Heart right ventricle (tissue), 16 donors: ENCODE measurements around the gene CDH11. TPM values are rescaled to one million over a fixed set of nuclear protein-coding genes. Genes with fewer than 3 reads are reported as not detected.

Experiments used
- ATAC-seq, 8 donors: fragments of 200-7000 bp; cut with Tn5 transposase; one replicate each; pipeline ENCODE4 v1.9.1; 2020; ENCODE audit warnings: mild to moderate bottlenecking in 8 of 8, moderate library complexity in 8 of 8, moderate number of reproducible peaks in 1 of 8
- DNase-seq, 2 donors: peaks; one replicate each; pipeline ENCODE4 v3.0.0-alpha.2; 2020
- H3K27ac ChIP-seq, 10 donors: fragments of 200-600 bp; sonication (generic) in 2 of 10; one replicate each; pipeline versions ENCODE4 v1.5.0 to v1.8.0; 2020 to 2022; ENCODE audit warnings: mild to moderate bottlenecking in 3 of 10
- H3K27me3 ChIP-seq, 7 donors: fragments of 200-600 bp; one replicate each; pipeline ENCODE4 v1.8.0; 2021 to 2022; ENCODE audit warnings: mild to moderate bottlenecking in 2 of 7
- H3K36me3 ChIP-seq, 9 donors: fragments of 200-600 bp; sonication (generic) in 1 of 9; one replicate each; pipeline versions ENCODE4 v1.5.0 to v1.8.0; 2020 to 2022; ENCODE audit warnings: mild to moderate bottlenecking in 2 of 9
- H3K4me1 ChIP-seq, 9 donors: fragments of 200-600 bp; sonication (generic) in 1 of 9; one replicate each; pipeline versions ENCODE4 v1.5.0 to v1.8.0; 2020 to 2022; ENCODE audit warnings: mild to moderate bottlenecking in 4 of 9
- H3K4me3 ChIP-seq, 10 donors: fragments of 200-600 bp; sonication (generic) in 2 of 10; one replicate each; pipeline versions ENCODE4 v1.5.0 to v1.8.0; 2020 to 2022; ENCODE audit warnings: mild to moderate bottlenecking in 7 of 10, moderate library complexity in 2 of 10
- H3K9me3 ChIP-seq, 11 donors: fragments of 200-600 bp in 10 of 11; sonication (generic) in 2 of 11; one replicate each; pipeline versions ENCODE4 v1.5.0 to v1.8.0; 2013 to 2022; ENCODE audit warnings: mild to moderate bottlenecking in 2 of 11, control low read depth in 1 of 11, moderate library complexity in 1 of 11
- CTCF ChIP-seq, 9 donors: fragments of 200-600 bp; sonication (generic) in 2 of 9; IDR thresholded peaks; one replicate each; pipeline versions ENCODE4 v1.5.0 to v1.8.0; 2021 to 2022; ENCODE audit warnings: antibody characterized with exemption in 9 of 9, mild to moderate bottlenecking in 5 of 9, moderate library complexity in 1 of 9
- whole genome bisulfite sequencing, 2 donors: extraction: QIAGEN DNeasy Blood & Tissue Kit; methylation state at CpG; one replicate each; pipeline ENCODE4 v1.1.7; 2013; ENCODE audit warnings: inconsistent platforms in 1 of 2; 5-methylcytosine and 5-hydroxymethylcytosine counted together
- intact Hi-C, 10 donors: fragments of 100-400 bp; cut with DNase I; formaldehyde crosslinking; loops; one replicate each; pipeline versions ENCODE4 v1.11.1 to v1.14.2; 2022
- polyA plus RNA-seq, 2 donors: library from polyadenylated mRNA; stranded (reverse); fragments of 200-250 nt; gene quantifications; one replicate each; pipeline ENCODE4 v1.2.3, GENCODE V29; 2013
- total RNA-seq, 10 donors: library from RNA; stranded (reverse); fragmentation: NEBNext Ultra II Directional in 3 of 10; extraction: Animal tissue kit (Norgen Biotek cat#: 25700) in 3 of 10; gene quantifications; one replicate each; pipeline versions ENCODE4 v1.2.1 to v1.2.4, GENCODE V29; 2021 to 2023
- donor health status: Arrhythmogenic right ventricular cardiomyopathy.
- donor health status: ischemic (EF 13 %, LVEDD 7.1; RV severe dilation, severe dysfunction).
- donor health status: healthy with polysubstance abuse.
- donor health status: DM: no; HTN: yes; CAD: no.
- donor health status: DM: no; HTN: no; CAD: no.
- donor health status: ischemic (EF 25% LVEDD 6.9; RV normal size, moderate dysfunction).
- donor health status: ischemic (EF 25% LVEDD 5.7; RV mildly dilated, moderate dysfunction).
- donor health status: healthy.
- donor health status: DM: yes; HTN: yes; CAD: no.
- donor health status: Ischemic cardiomyopathy.
- donor health status: ischemic (EF 35%, LVEDD 5.7; RV mildly dilated, moderate dysfunction).
- donor health status: nonischemic (EF 11% LVEDD 7.7; RV severe dilation, severe dysfunction).
- donor health status: DM: yes; HTN: yes; CAD: no.
- donor health status: PGD.
- donor health status: ischemic (EF 29% LVEDD 5.4; RV normal size, mild dysfunction).
- donor health status: nonischemic (EF 23%, LVEDD 6.1; RV moderate dilation, normal function).

CDH11 gene
- total and polyA plus RNA-seq, 12 donors: 1.7 to 29.6 (median 6.5) TPM

- DNase-seq: no peak
Measured at GRCh38 chr16:65015599-65015998, 106.3 kb downstream of the CDH11 start.

GRCh38 chr16:65012357-65012756 is 109.5 kb downstream of the CDH11 start:
- no peaks in the 10 kb centered on the region for H3K4me1 ChIP-seq
- WGBS, 2 donors: 66 to 75% methylated on average over 1 of the region's 1 CpG
- H3K9me3 ChIP-seq: peaks cover 0 to 3% (median 0%) of the 10 kb centered on the region in 11 donors
- DNase-seq (no peak), ATAC-seq (peak in 1 of 8 donors; percentile 15)
- H3K4me3 ChIP-seq: no peak overlapping the region
- TF ChIP-seq CTCF (IDR thresholded peaks at IDR 0.05): no peak
- intact Hi-C loops: no loop called here
- peaks cover 0 to 5% (median 0%) of the 10 kb centered on the region in 9 donors for H3K36me3 ChIP-seq
- H3K27me3 ChIP-seq: no peaks in the 10 kb centered on the region
- H3K27ac ChIP-seq: no peak overlapping the region

More at GRCh38 chr16:65015599-65015998, 106.3 kb downstream of the CDH11 start:
- H3K36me3 ChIP-seq: peaks cover 0 to 9% (median 0%) of the 10 kb centered on the region in 9 donors
- H3K4me1 ChIP-seq: no peaks in the 10 kb centered on the region
- H3K9me3 ChIP-seq: peaks cover 0 to 8% (median 0%) of the 10 kb centered on the region in 11 donors
- intact Hi-C loops: no loop called here
- H3K27me3 ChIP-seq: no peaks in the 10 kb centered on the region
- no peak for ATAC-seq
- H3K4me3 ChIP-seq: no peak overlapping the region
- no peak overlapping the region for H3K27ac ChIP-seq
- TF ChIP-seq CTCF (IDR thresholded peaks at IDR 0.05): no peak

GRCh38 chr16:65010125-65010524 is 111.7 kb downstream of the CDH11 start:
- 39 to 40% methylated on average over 2 of the region's 2 CpGs for WGBS, 2 donors
- DNase-seq: no peak
- no peaks in the 10 kb centered on the region for H3K9me3 ChIP-seq
- no peaks in the 10 kb centered on the region for H3K27me3 ChIP-seq
- H3K4me1 ChIP-seq: no peaks in the 10 kb centered on the region
- H3K36me3 ChIP-seq: peaks cover 0 to 6% (median 0%) of the 10 kb centered on the region in 9 donors
- no peak for TF ChIP-seq CTCF (IDR thresholded peaks at IDR 0.05)
- no peak overlapping the region for H3K27ac ChIP-seq
- intact Hi-C loops: no loop called here
- no peak for ATAC-seq
- H3K4me3 ChIP-seq: no peak overlapping the region

GRCh38 chr16:65005696-65006095 is 116.2 kb downstream of the CDH11 start:
- H3K4me3 ChIP-seq: no peak overlapping the region
- ATAC-seq (no peak), DNase-seq (no peak)
- 76 to 92% methylated on average over 1 of the region's 1 CpG for WGBS, 2 donors
- H3K4me1 ChIP-seq: no peaks in the 10 kb centered on the region
- TF ChIP-seq CTCF (IDR thresholded peaks at IDR 0.05): no peak
- no peaks in the 10 kb centered on the region for H3K9me3 ChIP-seq
- H3K27ac ChIP-seq: no peak overlapping the region
- H3K36me3 ChIP-seq: peaks cover 0 to 21% (median 0%) of the 10 kb centered on the region in 9 donors
- intact Hi-C loops: no loop called here
- H3K27me3 ChIP-seq: no peaks in the 10 kb centered on the region
